GM21717 (cell line): ENCODE measurements around the gene USP35.

Experiments
- ATAC-seq: cut with Tn5 transposase; IDR thresholded peaks from one replicate; pipeline ENCODE4 v1.9.1; 2021; ENCODE audit warnings: mild to moderate bottlenecking, moderate library complexity; ENCODE audit not compliant: unreplicated experiment

USP35 gene

DNA sequence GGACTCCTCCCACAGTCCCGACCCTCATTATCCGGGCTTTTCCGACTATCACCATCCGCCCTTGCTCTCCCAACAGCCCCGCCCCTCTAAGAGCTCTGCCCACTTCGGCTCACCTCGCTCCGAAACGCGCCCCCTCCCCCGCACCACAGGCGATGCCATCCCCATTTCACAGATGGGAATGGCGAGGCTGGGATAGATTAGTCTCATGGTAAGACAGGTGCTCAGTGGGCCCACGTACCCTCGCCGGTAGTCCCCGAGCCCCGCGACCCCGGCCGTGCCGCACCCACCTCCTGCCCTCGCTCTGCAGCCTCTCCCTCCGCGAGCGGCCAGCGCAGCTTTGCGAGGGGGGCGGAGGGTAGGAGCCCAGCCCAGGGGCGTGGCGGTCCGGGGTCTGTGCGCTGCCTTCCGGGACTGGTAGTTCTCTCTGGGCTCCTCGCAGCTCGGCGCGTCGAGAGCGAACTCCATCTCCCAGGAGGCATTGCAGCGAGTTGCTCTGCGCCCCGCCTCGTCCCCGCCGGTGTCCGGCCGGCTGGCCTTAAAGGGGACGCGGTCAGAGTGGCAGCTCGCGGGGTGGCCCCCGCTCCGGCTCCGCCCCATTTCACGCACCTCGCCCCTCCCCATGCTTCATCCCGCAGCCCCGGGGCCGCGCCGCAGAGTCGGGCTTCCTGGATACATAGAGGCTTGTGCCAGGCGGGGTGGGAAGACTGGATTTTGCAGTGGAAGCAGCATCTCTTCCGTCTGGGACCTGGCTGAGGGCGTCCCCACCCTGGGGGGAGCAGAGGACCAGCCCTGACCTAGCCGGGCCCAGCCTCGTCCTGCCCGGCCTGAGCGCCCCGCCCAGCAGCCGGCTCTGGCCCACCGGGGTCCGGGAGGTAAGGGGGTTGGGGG lies at the start of gene USP35, which contains the start of gene KCTD21:
TSS of gene USP35 (plus strand) at position 634 of the 888 bp plus-strand sequence. CDS start 7,327 bp downstream, outside the sequence.
TSS of gene KCTD21 (minus strand) at position 341 of the 888 bp plus-strand sequence. CDS start 14,072 bp downstream, outside the sequence.
- ATAC-seq, result peak; percentile 94

DNA sequence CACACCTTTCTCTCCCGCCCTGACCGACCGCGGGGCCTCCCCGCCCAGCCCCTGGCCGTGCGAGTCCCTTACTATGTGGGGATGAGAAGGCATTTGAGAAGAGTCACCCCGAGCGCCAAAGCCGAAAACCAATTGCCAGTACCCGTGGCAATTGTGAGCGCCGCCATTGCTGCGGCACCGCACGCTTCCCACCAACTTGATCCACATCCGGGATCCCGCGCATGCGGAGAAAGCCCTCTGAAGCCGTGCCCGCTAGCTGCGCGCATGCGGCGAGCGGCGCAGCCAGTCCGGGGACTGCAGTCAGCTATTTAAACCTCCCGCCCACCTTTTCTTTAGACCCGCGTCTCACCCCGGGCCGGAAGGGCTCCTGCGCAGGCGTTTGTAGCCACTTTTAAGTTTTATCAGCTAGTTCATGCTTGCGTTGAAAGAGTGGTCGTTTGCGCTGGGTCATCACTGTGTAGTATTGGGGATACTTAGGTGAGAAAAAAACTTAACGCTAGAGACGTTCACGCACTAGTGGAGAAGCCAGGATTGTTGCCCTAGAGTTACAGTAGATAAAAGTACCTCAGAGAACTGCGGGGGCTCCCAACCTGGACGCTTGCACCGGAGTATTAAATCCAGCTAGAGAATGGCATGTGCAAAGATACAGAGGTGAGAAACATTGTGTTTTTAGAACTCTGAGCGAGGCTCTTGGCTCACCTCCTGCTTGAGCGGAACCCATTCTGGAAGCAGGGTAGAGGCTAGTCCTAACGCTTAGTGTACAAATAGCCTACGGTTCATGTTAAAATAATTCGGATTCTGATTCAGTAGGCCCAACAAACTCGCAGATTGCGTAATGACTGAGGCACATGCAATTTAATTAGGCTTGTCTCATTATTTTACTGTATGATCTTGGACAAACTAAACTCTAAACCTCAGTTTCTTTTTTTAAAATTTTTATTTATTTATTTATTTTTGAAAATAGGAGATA lies 49.0 kb upstream of the USP35 start, which contains the start of gene ALG8:
TSS of gene ALG8 (minus strand) at position 205 of the 970 bp plus-strand sequence. CDS start at position 167, 38 bp downstream.
- ATAC-seq, result peak; percentile 84

- ATAC-seq, result no peak
Measured at GRCh38 chr11:78140392-78141077, 48.2 kb upstream of the USP35 start.

DNA sequence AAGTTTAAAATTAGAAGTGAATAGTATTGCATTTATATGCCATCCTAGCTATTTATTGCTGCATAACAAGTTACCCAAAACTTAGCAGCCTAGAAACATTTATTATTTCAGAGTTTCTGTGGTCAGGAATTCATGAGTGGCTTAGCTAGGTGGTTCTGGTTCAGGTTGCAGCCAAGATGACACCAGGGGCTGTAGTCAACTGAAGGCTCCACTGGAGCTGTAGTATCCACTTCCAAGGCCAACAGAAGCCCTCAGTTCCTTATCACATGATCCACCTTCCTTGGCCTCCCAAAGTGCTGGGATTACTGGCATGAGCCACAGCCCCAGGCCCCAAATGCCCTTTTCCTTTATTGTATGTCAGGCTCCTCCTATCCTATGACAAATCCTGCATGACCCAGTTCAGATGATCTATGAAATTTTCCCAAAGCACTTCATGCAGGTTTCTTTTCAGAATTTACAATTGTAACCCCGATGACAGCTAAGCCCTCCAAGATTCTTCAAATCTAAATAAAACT lies 43.2 kb upstream of the USP35 start:
- ATAC-seq, result no peak

DNA sequence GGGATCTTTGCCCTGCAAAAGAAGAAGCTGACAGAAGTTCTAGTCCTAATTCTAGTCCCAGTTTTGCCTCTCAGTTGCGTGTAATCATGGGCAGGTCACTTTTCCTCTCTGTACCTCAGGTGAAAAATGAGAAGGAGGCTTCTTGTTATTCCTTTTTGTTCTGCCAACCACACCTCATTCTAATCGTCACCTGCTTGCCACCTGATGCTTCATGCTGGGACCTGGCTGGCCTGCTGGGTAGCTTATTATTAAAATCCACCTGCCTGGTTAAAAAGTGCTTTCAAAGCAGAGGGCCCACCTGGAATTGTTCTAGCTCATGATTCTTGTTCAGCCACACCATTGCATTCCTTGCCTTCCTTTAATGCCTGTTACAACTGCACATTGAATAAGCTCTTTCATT lies 40.9 kb upstream of the USP35 start:
- ATAC-seq, result no peak

DNA sequence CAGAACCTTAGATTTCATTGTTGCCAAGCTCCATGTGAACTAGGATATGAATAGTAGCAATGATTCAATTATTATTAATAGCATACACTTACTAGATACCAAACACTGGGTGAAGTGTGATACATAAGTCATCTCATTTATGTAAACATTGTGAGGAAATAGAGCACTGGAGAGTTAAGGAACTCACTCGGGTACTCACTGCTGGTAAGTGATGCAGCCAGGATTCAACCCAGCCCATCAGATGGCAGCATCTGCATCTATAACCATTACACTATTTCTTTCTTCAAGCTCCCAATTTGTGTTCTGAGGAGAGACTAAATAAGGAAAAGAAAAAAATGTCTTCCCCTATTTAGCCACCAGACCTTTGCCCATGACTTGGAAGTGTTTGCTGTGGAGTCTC lies 39.1 kb upstream of the USP35 start:
- no peak for ATAC-seq

DNA sequence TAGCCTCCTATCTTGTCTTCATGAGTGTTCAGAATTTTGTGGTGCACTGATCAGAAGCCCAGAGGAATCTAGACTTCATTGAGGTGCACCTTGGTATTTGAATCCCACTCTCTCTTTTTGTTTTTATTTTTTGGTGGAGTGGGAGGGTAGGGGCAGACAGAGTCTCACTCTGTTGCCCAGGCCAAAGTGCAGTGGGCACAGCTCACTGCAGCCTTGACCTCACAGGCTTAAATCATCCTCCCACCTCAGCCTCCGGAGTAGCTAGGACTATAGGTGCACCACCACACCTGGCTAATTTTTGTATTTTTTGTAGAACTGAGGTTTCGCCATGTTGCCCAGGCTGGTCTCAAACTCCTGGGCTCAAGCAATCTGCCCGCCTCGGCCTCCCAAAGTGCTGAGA lies 38.4 kb upstream of the USP35 start:
- no peak for ATAC-seq

DNA sequence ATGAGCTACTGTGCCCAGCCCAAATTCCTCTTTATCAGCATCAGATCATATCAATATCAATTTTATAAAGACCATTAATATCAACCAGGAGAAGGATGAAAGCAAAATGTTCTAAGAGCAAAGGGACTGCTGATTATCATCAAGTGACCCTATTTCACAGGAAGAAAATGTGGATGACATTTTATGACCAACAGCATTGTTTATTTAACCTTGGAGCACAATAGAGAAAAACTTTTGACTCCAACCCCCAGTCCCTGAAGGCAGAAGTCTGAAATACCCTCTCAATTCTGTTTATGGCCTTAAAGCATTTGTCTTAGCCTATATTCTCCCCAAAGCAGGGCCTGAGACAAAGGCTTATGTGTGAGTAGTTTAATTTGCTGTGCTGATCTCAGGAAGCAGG lies 38.0 kb upstream of the USP35 start:
- ATAC-seq, result no peak

DNA sequence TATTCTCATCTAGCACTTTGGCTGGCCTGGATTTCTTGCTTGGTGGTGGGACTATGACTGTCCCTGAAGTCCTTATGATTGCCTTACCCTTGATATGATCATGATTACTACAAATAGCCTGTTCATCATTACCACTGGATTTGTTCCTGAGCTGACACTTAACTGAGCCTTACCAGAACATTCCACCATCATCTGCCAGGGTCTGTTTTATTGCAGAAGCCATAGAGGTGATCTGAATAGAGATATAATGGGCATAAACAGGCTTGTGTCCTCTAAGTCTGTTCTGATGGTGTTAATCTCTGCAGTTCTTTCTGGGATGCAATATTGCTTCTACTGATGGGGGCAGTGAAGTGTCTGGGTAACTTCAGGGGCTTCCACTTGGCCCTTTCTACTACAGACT lies 36.9 kb upstream of the USP35 start:
- ATAC-seq, result no peak

DNA sequence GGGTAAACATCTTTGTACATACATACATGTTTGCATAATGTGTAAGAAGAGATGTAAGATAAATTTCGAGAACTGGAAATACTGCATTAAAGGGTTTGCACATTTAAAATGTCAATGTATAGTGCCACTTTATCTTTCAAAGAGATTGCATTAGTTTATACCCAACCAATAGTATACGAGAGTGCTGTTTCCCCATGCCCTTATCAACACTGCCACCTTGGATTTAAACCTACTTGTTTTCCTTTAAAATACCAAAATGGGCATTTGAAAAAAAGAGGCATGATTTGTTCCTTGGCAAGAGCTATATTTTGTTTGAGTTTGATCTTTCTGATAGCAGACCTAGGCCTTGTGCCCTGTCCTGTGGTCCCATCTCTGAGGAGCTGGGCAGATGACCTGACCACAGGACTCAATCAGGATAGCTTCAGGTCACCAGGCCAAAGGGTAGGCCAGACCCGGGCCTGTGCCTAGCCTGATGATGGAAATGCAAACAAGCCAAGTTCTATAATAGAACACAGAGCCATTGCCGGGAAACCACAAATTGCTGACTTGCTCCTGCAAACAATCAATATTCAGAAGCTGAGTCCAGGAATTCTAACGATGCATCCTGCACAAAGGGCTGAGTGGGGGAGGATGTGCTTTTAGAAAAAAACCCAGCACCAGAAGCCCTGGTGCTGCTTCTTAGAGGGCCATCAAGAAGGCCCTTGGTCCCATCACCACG lies 32.4 kb upstream of the USP35 start:
- no peak for ATAC-seq

DNA sequence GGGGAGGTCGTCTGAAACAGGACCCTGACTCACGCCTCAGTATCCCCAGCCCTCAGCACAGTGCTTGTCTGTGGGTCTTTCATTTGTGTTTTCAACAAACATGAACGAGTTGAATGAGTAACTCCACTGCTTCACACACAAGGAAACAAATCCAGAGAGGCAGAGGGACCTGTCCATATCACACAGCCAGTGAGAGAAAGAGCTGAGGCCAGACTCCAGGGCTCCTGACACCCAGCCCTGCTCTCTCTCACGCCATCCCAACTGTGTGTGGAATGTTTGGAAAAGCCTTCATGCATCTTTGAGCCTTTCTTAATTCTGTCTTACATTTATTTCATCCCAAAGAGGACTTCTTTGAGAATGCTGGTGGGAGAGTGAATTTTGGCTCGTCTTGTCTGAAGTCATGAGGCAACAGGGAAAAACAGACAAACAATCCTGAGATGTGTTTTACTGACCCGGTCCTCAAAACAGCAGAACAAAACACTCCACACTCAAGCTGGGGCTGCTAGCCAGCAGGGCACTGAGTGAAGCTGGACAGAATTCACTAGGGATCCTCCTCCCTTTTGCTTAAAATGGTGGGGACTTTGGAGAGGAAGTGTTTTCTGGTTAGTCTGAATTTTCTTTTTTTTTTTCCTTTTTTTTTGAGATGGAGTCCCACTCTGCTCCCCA lies 29.6 kb upstream of the USP35 start:
- ATAC-seq, result no peak

GRCh38 chr11:78160557-78160956 lies 28.2 kb upstream of the USP35 start:
- ATAC-seq, result no peak

- no peak for ATAC-seq
Measured at GRCh38 chr11:78161346-78161745, 27.4 kb upstream of the USP35 start.

DNA sequence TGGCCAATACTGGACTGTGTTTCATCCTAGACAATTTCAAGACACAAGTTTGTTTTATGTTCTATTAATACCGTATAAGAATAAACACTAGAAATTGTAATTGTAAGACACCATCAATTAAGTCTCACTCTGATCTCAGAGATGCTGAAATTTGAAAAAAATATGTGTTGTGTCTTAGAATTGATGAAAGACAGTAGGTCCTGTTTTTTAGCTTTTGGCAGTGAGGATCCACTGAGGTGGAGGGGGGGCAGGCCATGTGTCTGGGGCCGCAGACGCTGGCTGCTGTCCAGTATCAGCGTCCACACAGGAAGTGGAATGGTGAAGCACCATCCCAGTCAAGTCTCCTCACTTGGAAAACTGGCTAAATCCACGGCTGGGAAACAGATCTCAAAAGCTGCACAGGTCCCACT lies 26.8 kb upstream of the USP35 start:
- ATAC-seq, result no peak

- no peak for ATAC-seq
Measured at GRCh38 chr11:78163828-78164227, 24.9 kb upstream of the USP35 start.

DNA sequence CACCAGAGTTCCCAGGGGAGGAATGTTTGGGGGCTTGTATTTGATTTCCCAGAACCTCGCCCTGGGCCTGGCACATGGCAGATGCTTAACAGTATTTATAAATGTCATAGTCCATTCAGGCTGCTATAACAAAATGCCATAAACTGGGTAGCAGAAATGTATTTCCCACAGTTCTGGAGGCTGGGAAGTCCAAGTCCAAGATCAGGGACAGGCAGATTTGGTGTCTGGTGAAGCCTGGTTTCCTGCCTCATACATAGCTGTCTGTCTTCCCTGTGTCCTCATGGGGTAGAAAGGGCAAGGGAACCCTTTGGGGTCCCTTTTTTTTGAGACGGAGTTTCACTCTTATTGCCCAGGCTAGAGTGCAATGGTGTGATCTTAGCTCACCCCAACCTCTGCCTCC lies 24.2 kb upstream of the USP35 start:
- no peak for ATAC-seq

GRCh38 chr11:78166855-78167469 lies 21.8 kb upstream of the USP35 start:
- ATAC-seq, result no peak

GRCh38 chr11:78168539-78169477 lies 19.9 kb upstream of the USP35 start:
- ATAC-seq, result no peak
